ENCODE results near the gene ACTA2. TPM values are rescaled to one million over a fixed set of nuclear protein-coding genes. Genes with fewer than 3 reads are reported as not detected.

ACTA2 gene
- total RNA-seq, 1 experiment from 2014 or later: 2.4 TPM

DNA sequence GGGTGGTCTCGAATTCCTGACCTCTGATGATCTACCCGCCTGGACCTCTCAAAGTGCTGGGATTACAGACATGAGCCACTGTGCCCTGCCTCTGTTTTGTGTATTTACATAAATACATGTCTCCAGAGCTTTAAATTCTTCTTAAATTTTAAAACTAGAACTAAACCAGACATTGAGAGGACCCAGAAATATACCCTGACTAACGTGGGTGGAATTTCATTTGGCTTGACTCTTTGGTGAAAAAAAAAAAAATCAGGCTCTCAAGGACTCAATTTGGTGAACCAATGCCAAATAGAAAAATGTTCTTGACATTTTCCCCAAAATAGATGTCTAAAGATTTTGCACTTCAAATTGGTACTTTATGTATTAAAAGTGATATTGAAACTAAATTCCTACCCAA, 21.4 kb upstream of the ACTA2 start:
- Mint-ChIP-seq H3K4me1 (peaks cover 1 to 2% of the 10 kb centered on the region in 2 experiments), H3K27me3 (ENCODE audit: low read depth) (no peaks in the 10 kb centered on the region), H3K36me3 (ENCODE audit: insufficient read depth in 1 of 3, low read depth in 3 of 3) (no peaks in the 10 kb centered on the region), H3K27ac (no peak overlapping the region), H3K4me3 (no peak overlapping the region), H3K9me3 (no peaks in the 10 kb centered on the region)
- no peak overlapping the region for H2BK20ac ChIP-seq (ENCODE audit: low read depth, low read length, poor library complexity, severe bottlenecking)
- H2BK120ac ChIP-seq (ENCODE audit: low read depth, low read length, poor library complexity, severe bottlenecking): no peak overlapping the region
- H4K8ac ChIP-seq (replicated peaks; ENCODE audit: insufficient read length, low read depth, low read length): no peak overlapping the region
- H3K27me3 ChIP-seq (ENCODE audit: insufficient read depth, low read length): no peaks in the 10 kb centered on the region
- no peaks in the 10 kb centered on the region for H3K79me1 ChIP-seq (ENCODE audit: insufficient read depth, low read depth, low read length, poor library complexity, severe bottlenecking)
- no peak overlapping the region for H3K4ac ChIP-seq (ENCODE audit: low read depth, low read length)
- DNase-seq: no peak
- no peak overlapping the region for H2BK12ac ChIP-seq (ENCODE audit: insufficient read length, low read depth, low read length)
- H4K91ac ChIP-seq (ENCODE audit: insufficient read length, low read depth, low read length): no peak overlapping the region
- H2AFZ ChIP-seq (ENCODE audit: low read length): no peak overlapping the region
- H2BK15ac ChIP-seq (ENCODE audit: low read depth, low read length): no peak overlapping the region
- H3K9ac ChIP-seq (ENCODE audit: extremely low read depth, insufficient read length, low read length): no peak overlapping the region
- WGBS (ENCODE audit: extremely low coverage, insufficient read length, low lambda C conversion rate): no CpG with 5 or more reads among the region's 3 CpGs
- no peaks in the 10 kb centered on the region for H4K20me1 ChIP-seq (ENCODE audit: control insufficient read depth, insufficient read depth, insufficient read length)
- H3K79me2 ChIP-seq (ENCODE audit: insufficient read depth, low read length): no peaks in the 10 kb centered on the region
- H2AK5ac ChIP-seq (ENCODE audit: insufficient read length, low read length): no peak overlapping the region
- no peak overlapping the region for H3K23ac ChIP-seq (ENCODE audit: insufficient read length, low read depth, low read length)
- H3K23me2 ChIP-seq (ENCODE audit: insufficient read length, low read depth, low read length, poor library complexity, severe bottlenecking): no peaks in the 10 kb centered on the region
- no peak overlapping the region for H3K27ac ChIP-seq (ENCODE audit: insufficient read length, low read depth, low read length)
- H3T11ph ChIP-seq (ENCODE audit: low read length): no peak overlapping the region
- no peak overlapping the region for H3K18ac ChIP-seq (ENCODE audit: insufficient read length, low read depth, low read length)
- no peak overlapping the region for H3K4me2 ChIP-seq (ENCODE audit: insufficient read depth, insufficient read length, low read length)
- no peak overlapping the region for H3K14ac ChIP-seq (ENCODE audit: insufficient read depth, low read length)
- no peak overlapping the region for H4K5ac ChIP-seq (ENCODE audit: insufficient read length, low read depth, low read length)
- H2BK5ac ChIP-seq (ENCODE audit: insufficient read length, low read length): no peak overlapping the region
- no peaks in the 10 kb centered on the region for H3K4me1 ChIP-seq (ENCODE audit: insufficient read depth, low read length)
- H3K9me3 ChIP-seq (ENCODE audit: control insufficient read depth, low read depth, low read length): no peaks in the 10 kb centered on the region
- no peak overlapping the region for H3K56ac ChIP-seq (ENCODE audit: insufficient read length, low read depth, low read length)
- TF ChIP-seq, protein P1, sequence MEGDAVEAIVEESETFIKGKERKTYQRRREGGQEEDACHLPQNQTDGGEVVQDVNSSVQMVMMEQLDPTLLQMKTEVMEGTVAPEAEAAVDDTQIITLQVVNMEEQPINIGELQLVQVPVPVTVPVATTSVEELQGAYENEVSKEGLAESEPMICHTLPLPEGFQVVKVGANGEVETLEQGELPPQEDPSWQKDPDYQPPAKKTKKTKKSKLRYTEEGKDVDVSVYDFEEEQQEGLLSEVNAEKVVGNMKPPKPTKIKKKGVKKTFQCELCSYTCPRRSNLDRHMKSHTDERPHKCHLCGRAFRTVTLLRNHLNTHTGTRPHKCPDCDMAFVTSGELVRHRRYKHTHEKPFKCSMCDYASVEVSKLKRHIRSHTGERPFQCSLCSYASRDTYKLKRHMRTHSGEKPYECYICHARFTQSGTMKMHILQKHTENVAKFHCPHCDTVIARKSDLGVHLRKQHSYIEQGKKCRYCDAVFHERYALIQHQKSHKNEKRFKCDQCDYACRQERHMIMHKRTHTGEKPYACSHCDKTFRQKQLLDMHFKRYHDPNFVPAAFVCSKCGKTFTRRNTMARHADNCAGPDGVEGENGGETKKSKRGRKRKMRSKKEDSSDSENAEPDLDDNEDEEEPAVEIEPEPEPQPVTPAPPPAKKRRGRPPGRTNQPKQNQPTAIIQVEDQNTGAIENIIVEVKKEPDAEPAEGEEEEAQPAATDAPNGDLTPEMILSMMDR (conservative IDR thresholded peaks at IDR 0.05): no peak
